Measurements from ENCODE around the gene RPL37A.

The RPL37A gene

DNA sequence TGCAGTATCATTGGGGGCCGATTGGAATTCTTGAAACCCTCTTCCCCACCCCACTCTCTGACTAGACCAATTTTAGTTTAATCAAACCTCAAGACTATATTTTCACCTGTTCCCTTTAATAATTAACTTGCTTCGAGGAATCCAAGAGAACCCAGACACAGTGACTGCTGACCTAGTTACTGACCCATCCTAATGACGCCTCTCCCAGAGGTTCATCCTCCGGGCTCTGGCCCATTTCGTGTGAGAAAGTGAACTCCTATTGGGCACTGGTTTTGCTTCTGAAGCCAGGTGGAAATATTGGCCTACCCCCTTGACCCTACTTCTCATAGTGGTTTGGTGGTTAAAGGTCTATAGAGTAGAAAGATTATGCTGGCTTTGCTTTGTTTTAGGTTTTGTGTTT, 39.9 kb downstream of the RPL37A start:
- no peak for DNase-seq (ENCODE audit: extremely low spot score)
- ChIA-PET POLR2A (no interaction called here), CTCF (no interaction called here)
- TF ChIP-seq ARNT (IDR thresholded peaks at IDR 0.05) (no peak), L3MBTL2 (conservative IDR thresholded peaks at IDR 0.05) (no peak), TARDBP (IDR thresholded peaks at IDR 0.05) (no peak), ELF4 (IDR thresholded peaks at IDR 0.05) (no peak), SP1 (IDR thresholded peaks at IDR 0.05) (no peak), FOXM1 (IDR thresholded peaks at IDR 0.05; ENCODE audit: borderline replicate concordance) (no peak), SUZ12 (IDR thresholded peaks at IDR 0.05) (no peak), FOXA1 (IDR thresholded peaks at IDR 0.05) (no peak), HDGF (IDR thresholded peaks at IDR 0.05; ENCODE audit: borderline replicate concordance) (no peak), BHLHE40 (IDR thresholded peaks at IDR 0.05; ENCODE audit: borderline replicate concordance) (no peak), NFRKB (IDR thresholded peaks at IDR 0.05) (no peak), ZNF384 (IDR thresholded peaks at IDR 0.05) (no peak), FOXK2 (IDR thresholded peaks at IDR 0.05) (no peak), PKNOX1 (IDR thresholded peaks at IDR 0.05) (no peak), CTBP1 (IDR thresholded peaks at IDR 0.05; ENCODE audit: borderline replicate concordance) (no peak), LEF1 (IDR thresholded peaks at IDR 0.05; ENCODE audit: borderline replicate concordance) (no peak)

DNA sequence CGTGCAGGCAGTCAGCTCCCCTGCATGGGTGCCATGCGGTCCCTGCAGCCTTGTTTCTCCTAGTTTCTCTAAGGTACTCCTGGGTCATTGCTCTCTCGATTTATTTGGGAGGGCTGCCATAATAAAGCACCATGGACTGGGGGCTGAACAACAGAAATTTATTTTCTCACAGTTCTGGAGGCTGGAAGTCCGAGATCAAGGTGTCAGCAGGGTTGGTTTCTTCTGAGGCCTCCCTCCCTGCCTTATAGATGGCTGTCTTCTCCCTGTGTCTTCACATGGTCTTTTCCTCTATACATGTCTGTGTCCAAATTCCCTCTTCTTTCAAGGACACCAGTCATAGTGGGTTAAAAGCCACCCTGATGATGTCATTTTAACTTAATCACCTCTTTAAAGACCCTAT, 40.5 kb downstream of the RPL37A start:
- no peak for DNase-seq (ENCODE audit: extremely low spot score)
- ChIA-PET POLR2A (no interaction called here), CTCF (no interaction called here)
- no peak for TF ChIP-seq FOXK2 (IDR thresholded peaks at IDR 0.05)
- TF ChIP-seq ARNT (IDR thresholded peaks at IDR 0.05): no peak
- TF ChIP-seq CTBP1 (IDR thresholded peaks at IDR 0.05; ENCODE audit: borderline replicate concordance): no peak
- TF ChIP-seq ELF4 (IDR thresholded peaks at IDR 0.05): no peak
- no peak for TF ChIP-seq NFRKB (IDR thresholded peaks at IDR 0.05)
- TF ChIP-seq ZNF384 (IDR thresholded peaks at IDR 0.05): no peak
- no peak for TF ChIP-seq TARDBP (IDR thresholded peaks at IDR 0.05)
- no peak for TF ChIP-seq FOXM1 (IDR thresholded peaks at IDR 0.05; ENCODE audit: borderline replicate concordance)
- no peak for TF ChIP-seq L3MBTL2 (conservative IDR thresholded peaks at IDR 0.05)
- no peak for TF ChIP-seq SP1 (IDR thresholded peaks at IDR 0.05)
- no peak for TF ChIP-seq BHLHE40 (IDR thresholded peaks at IDR 0.05; ENCODE audit: borderline replicate concordance)
- TF ChIP-seq PKNOX1 (IDR thresholded peaks at IDR 0.05): no peak
- no peak for TF ChIP-seq LEF1 (IDR thresholded peaks at IDR 0.05; ENCODE audit: borderline replicate concordance)
- TF ChIP-seq HDGF (IDR thresholded peaks at IDR 0.05; ENCODE audit: borderline replicate concordance): no peak
- no peak for TF ChIP-seq SUZ12 (IDR thresholded peaks at IDR 0.05)

DNA sequence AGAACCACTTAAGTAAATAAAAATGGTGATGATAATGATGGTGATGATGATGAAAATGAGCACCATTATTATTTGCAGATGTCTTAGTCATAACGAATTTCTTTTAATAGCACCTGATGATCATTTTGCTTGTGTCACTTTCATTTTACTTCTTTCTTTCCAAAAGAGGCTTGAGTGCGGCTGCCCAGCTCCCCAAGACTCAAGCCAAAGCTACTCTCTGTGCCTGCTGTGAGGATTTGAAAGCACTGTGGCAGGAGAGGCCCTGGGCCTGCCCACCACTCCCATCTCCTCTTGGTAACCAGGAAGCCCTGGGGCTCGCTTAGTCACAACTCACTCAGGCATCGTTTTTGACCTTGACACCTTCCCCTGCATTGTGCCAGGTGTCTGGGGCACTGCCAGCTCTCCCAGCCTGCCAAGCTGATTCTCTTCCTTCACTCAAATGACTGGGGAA, 41.2 kb downstream of the RPL37A start:
- CTCF ChIA-PET: no interaction called here
- no peak for DNase-seq (ENCODE audit: extremely low spot score)

DNA sequence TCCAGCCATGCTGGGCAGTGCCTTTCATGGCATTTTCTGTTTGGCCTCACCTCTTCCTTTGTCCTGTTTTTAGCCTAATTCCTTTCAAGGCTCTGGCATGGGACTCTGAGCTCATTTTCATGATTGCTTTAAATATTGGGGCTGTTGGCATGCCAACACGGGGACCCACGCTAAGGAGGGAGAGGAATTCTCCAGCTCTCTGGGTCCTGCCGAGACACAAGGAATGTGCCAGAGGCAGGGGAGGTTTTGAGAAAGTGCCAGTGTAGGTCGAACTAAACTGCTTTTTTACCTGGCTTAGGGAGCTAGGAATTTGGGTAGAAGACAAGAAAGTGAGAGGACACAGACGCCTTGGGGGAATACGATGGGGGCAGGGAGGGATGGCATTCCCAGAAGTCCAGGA, 42.3 kb downstream of the RPL37A start:
- CTCF ChIA-PET: no interaction called here
- TF ChIP-seq L3MBTL2 (conservative IDR thresholded peaks at IDR 0.05): no peak
- TF ChIP-seq TARDBP (IDR thresholded peaks at IDR 0.05): no peak
- no peak for TF ChIP-seq FOXA1 (IDR thresholded peaks at IDR 0.05)
- no peak for TF ChIP-seq ARNT (IDR thresholded peaks at IDR 0.05)
- no peak for TF ChIP-seq PKNOX1 (IDR thresholded peaks at IDR 0.05)
- TF ChIP-seq CTBP1 (IDR thresholded peaks at IDR 0.05; ENCODE audit: borderline replicate concordance): no peak
- no peak for TF ChIP-seq HDGF (IDR thresholded peaks at IDR 0.05; ENCODE audit: borderline replicate concordance)
- TF ChIP-seq FOXM1 (IDR thresholded peaks at IDR 0.05; ENCODE audit: borderline replicate concordance): no peak
- no peak for TF ChIP-seq LEF1 (IDR thresholded peaks at IDR 0.05; ENCODE audit: borderline replicate concordance)
- no peak for TF ChIP-seq SUZ12 (IDR thresholded peaks at IDR 0.05)
- no peak for TF ChIP-seq ELF4 (IDR thresholded peaks at IDR 0.05)
- no peak for TF ChIP-seq NFRKB (IDR thresholded peaks at IDR 0.05)
- no peak for TF ChIP-seq FOXK2 (IDR thresholded peaks at IDR 0.05)
- no peak for TF ChIP-seq ZNF384 (IDR thresholded peaks at IDR 0.05)
- no peak for TF ChIP-seq BHLHE40 (IDR thresholded peaks at IDR 0.05; ENCODE audit: borderline replicate concordance)
- POLR2A ChIA-PET: interaction anchor here (0.8 kb wide), 1 partner anchor 42 kb away, joined by 3 read pairs; the partner anchor contains the start of gene RPL37A
- DNase-seq (ENCODE audit: extremely low spot score): no peak

More for the DNA sequence above, 41.2 kb downstream of the RPL37A start:
- TF ChIP-seq TARDBP (IDR thresholded peaks at IDR 0.05) (no peak), FOXM1 (IDR thresholded peaks at IDR 0.05; ENCODE audit: borderline replicate concordance) (no peak), SUZ12 (IDR thresholded peaks at IDR 0.05) (no peak), LEF1 (IDR thresholded peaks at IDR 0.05; ENCODE audit: borderline replicate concordance) (no peak), BHLHE40 (IDR thresholded peaks at IDR 0.05; ENCODE audit: borderline replicate concordance) (no peak), ZNF384 (IDR thresholded peaks at IDR 0.05) (no peak), ELF4 (IDR thresholded peaks at IDR 0.05) (no peak), NFRKB (IDR thresholded peaks at IDR 0.05) (no peak), SP1 (IDR thresholded peaks at IDR 0.05) (no peak), L3MBTL2 (conservative IDR thresholded peaks at IDR 0.05) (no peak), CTBP1 (IDR thresholded peaks at IDR 0.05; ENCODE audit: borderline replicate concordance) (no peak), FOXA1 (IDR thresholded peaks at IDR 0.05) (no peak), FOXK2 (IDR thresholded peaks at IDR 0.05) (no peak), ARNT (IDR thresholded peaks at IDR 0.05) (no peak), HDGF (IDR thresholded peaks at IDR 0.05; ENCODE audit: borderline replicate concordance) (no peak), PKNOX1 (IDR thresholded peaks at IDR 0.05) (no peak)
- POLR2A ChIA-PET: no interaction called here

- CTCF ChIA-PET: interaction anchor here (0.6 kb wide), 1 partner anchor 194 kb away, joined by 3 read pairs; no protein-coding TSS in a partner anchor
- DNase-seq (ENCODE audit: extremely low spot score): no peak
- POLR2A ChIA-PET: interaction anchor here (0.8 kb wide), 1 partner anchor 43 kb away, joined by 3 read pairs; the partner anchor contains the start of gene RPL37A
- no peak for TF ChIP-seq PKNOX1 (IDR thresholded peaks at IDR 0.05)
- TF ChIP-seq HDGF (IDR thresholded peaks at IDR 0.05; ENCODE audit: borderline replicate concordance): no peak
- no peak for TF ChIP-seq CTBP1 (IDR thresholded peaks at IDR 0.05; ENCODE audit: borderline replicate concordance)
- no peak for TF ChIP-seq FOXA1 (IDR thresholded peaks at IDR 0.05)
Observed at GRCh38 chr2:216541505-216541904, 42.9 kb downstream of the RPL37A start.

Data from HEK293T (cell line).